Measurements from ENCODE around the gene ASCC3. TPM values are rescaled to one million over a fixed set of nuclear protein-coding genes. Genes with fewer than 3 reads are reported as not detected.

Gene ASCC3
- total and polyA plus RNA-seq, 12 donors = 3.1 to 46.2 (median 32.4) TPM

DNA sequence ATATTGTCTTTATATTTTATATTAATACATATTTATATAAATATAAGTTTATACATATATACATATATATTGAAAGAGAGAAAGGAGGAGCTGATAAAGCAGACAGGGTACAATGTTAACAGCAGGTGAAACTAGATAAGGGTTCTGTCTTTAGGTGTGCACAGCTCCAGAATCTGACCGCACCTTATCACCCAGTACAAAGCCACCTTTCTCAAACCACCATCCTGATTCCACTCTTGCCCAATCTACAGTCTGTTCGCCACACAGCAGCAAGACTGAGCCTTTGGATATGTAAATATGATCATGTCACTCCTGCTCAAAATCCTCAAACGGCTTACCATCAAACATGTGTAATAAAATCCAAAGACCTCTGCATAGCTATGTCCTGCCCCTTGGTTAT lies 34.7 kb upstream of the ASCC3 start:
- Histone ChIP-seq H3K27ac (no peak overlapping the region), H3K4me1 (replicated peaks in 1 of 2) (no peaks in the 10 kb centered on the region), H3K4me3 (no peak overlapping the region), H3K9me3 (replicated peaks in 1 of 3) (no peaks in the 10 kb centered on the region), H3K27me3 (no peaks in the 10 kb centered on the region), H3K36me3 (replicated peaks in 1 of 2) (no peaks in the 10 kb centered on the region)
- intact Hi-C loops (cut with DNase I) = no loop called here
- no peak for DNase-seq
- no peak for TF ChIP-seq POLR2A (IDR thresholded peaks at IDR 0.05)
- TF ChIP-seq, protein P1, sequence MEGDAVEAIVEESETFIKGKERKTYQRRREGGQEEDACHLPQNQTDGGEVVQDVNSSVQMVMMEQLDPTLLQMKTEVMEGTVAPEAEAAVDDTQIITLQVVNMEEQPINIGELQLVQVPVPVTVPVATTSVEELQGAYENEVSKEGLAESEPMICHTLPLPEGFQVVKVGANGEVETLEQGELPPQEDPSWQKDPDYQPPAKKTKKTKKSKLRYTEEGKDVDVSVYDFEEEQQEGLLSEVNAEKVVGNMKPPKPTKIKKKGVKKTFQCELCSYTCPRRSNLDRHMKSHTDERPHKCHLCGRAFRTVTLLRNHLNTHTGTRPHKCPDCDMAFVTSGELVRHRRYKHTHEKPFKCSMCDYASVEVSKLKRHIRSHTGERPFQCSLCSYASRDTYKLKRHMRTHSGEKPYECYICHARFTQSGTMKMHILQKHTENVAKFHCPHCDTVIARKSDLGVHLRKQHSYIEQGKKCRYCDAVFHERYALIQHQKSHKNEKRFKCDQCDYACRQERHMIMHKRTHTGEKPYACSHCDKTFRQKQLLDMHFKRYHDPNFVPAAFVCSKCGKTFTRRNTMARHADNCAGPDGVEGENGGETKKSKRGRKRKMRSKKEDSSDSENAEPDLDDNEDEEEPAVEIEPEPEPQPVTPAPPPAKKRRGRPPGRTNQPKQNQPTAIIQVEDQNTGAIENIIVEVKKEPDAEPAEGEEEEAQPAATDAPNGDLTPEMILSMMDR (IDR thresholded peaks at IDR 0.05) = no peak
- WGBS, 4 donors = 74 to 86% (median 80%) methylated on average over 3 of the region's 3 CpGs

DNA sequence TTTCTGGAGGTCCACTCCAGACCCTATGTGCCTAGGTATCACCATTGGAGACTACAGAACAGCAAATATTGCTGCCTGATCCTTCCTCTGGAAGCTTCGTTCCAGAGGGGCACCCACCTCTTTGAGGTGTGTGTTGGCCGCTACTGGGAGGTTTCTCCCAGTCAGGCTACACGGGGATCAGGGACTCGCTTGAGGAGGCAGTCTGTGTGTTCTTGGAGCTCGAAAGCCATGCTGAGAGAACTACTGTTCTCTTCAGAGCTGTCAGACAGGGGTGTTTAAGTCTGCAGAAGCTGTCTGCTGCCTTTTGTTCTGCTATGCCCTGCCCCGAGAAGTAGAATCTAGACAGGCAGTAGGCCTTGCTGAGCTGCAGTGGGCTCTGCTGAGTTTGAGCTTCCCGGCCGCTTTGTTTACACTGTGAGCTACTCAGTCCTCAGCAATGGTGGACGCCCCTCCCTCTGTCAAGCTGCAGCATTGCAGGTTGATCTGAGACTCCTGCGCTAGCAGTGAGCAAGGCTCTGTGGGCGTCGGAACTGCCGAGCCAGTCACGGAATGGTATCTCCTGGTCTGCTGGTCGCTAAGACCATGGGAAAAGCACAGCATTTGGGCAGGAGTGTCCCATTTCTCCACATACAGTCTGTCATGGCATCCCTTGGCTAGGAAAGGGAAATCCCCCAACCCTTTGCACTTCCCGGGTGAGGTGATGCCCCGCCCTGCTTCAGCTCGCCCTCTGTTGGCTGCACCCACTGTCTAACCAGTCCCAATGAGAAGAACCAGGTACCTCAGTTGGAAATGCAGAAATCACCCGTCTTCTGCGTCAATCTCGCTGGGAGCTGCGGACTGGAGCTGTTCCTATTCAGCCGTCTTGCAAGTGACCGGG lies 32.5 kb upstream of the ASCC3 start:
- Histone ChIP-seq H3K9me3 (replicated peaks in 1 of 3) (no peaks in the 10 kb centered on the region), H3K36me3 (replicated peaks in 1 of 2) (no peaks in the 10 kb centered on the region), H3K27me3 (no peaks in the 10 kb centered on the region), H3K27ac (no peak overlapping the region), H3K4me1 (replicated peaks in 1 of 2) (no peaks in the 10 kb centered on the region), H3K4me3 (no peak overlapping the region)
- TF ChIP-seq POLR2A (IDR thresholded peaks at IDR 0.05) = no peak
- TF ChIP-seq, protein P1 (IDR thresholded peaks at IDR 0.05) = no peak
- DNase-seq = no peak
- intact Hi-C loops (cut with DNase I) = no loop called here
- 75 to 89% (median 84%) methylated on average over 7 to 24 of the region's 24 CpGs for WGBS, 4 donors

DNA sequence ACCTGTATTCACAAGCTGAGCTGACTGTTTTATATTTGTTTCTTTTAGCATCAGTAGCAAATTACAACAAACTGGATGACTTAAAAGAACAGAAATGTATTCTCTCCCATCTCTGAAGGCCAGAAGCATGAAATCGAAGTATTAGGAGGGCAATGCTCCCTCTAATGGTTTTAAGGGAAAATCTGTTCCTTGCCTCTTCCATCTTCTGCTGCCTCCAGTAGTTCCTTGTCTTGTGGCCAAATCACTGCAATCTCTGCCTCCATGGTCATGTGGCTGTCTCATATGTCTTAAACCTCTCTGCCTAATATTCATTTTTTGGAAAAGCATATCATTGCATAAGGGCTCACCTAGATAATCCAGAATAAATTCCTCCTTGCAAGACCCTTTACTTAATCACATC lies 25.2 kb upstream of the ASCC3 start:
- Histone ChIP-seq H3K9me3 (replicated peaks in 1 of 3) (no peaks in the 10 kb centered on the region), H3K4me3 (no peak overlapping the region), H3K27ac (no peak overlapping the region), H3K36me3 (replicated peaks in 1 of 2) (no peaks in the 10 kb centered on the region), H3K4me1 (replicated peaks in 1 of 2) (no peaks in the 10 kb centered on the region), H3K27me3 (no peaks in the 10 kb centered on the region)
- 50 to 66% (median 56%) methylated on average over 1 of the region's 1 CpG for WGBS, 4 donors
- no peak for DNase-seq
- intact Hi-C loops (cut with DNase I) = no loop called here
- TF ChIP-seq, protein P1 (IDR thresholded peaks at IDR 0.05) = no peak
- no peak for TF ChIP-seq POLR2A (IDR thresholded peaks at IDR 0.05)

DNA sequence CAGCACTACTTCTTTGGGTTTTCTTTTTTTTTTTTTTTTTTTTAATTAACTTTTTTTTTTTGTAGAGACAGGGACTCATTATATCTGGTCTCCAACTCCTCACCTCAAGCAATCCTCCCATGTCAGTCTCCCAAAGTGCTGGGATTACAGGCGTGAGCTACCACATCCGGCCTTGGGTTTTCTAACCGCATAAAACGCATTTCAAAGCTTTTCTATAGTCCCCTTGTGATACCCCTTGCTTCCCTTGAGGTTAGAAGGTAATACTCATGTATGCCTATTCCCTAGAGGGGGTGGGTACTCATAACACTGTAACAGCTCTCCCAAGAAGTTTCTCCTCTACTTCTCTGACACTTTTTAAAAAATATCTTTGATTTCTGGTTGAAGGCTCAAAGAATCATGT lies 23.9 kb upstream of the ASCC3 start:
- intact Hi-C loops (cut with DNase I) = no loop called here
- Histone ChIP-seq H3K27me3 (no peaks in the 10 kb centered on the region), H3K4me3 (no peak overlapping the region), H3K27ac (no peak overlapping the region), H3K9me3 (replicated peaks in 1 of 3) (no peaks in the 10 kb centered on the region), H3K4me1 (replicated peaks in 1 of 2) (no peaks in the 10 kb centered on the region), H3K36me3 (replicated peaks in 1 of 2) (no peaks in the 10 kb centered on the region)
- WGBS, 4 donors = 83 to 92% (median 84%) methylated on average over 4 of the region's 4 CpGs
- no peak for TF ChIP-seq POLR2A (IDR thresholded peaks at IDR 0.05)
- TF ChIP-seq, protein P1 (IDR thresholded peaks at IDR 0.05) = no peak
- no peak for DNase-seq

All from adrenal gland (tissue), 12 donors.